ENCODE data around the gene ESRRB. TPM values are rescaled to one million over a fixed set of nuclear protein-coding genes. Genes with fewer than 3 reads are reported as not detected.

The ESRRB gene
- total and polyA plus RNA-seq, 7 donors: 0.17 to 9.9 (median 2.5) TPM

DNA sequence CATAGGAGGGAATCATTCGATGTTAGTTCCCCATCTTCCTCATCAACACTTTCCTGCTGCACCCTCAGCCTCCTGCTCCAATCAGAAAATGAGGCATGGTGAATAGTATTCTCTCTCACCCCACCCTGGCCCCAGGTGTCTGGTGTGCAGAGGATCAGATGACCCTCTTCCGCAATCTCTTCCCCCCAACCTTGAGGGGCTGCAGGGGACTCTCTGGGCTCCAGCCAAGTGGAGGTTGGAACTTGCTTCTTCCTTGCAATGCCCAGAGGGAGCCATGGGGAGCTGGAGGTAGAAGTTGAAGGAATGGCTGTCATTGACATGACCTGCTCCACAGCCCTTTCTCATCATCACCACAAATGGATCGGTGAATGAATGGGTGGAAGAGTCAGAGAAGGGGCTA, 20.2 kb upstream of the ESRRB start:
- Histone ChIP-seq H3K4me1 (no peaks in the 10 kb centered on the region), H3K27me3 (ENCODE audit: insufficient read depth in 3 of 3, low read length in 2 of 3) (no peaks in the 10 kb centered on the region), H3K4me3 (no peak overlapping the region), H3K27ac (no peak overlapping the region), H3K36me3 (ENCODE audit: insufficient read depth in 1 of 2, low read depth in 1 of 2) (no peaks in the 10 kb centered on the region), H3K9me3 (no peaks in the 10 kb centered on the region)
- no peak for TF ChIP-seq CTCF (IDR thresholded peaks at IDR 0.05)
- 79 to 92% (median 86%) methylated on average over 3 of the region's 3 CpGs for WGBS, 3 donors
- ATAC-seq: no peak
- intact Hi-C loops (cut with DNase I): loop anchor here in 1 of 2 donors (10.0 kb wide), 1 partner anchor 651 kb away; no protein-coding TSS in a partner anchor
- no peak for DNase-seq

GRCh38 chr14:76371066-76371465, 4.9 kb upstream of the ESRRB start:
- TF ChIP-seq CTCF (IDR thresholded peaks at IDR 0.05): no peak
- intact Hi-C loops (cut with DNase I): no loop called here
- DNase-seq (no peak), ATAC-seq (no peak)
- Histone ChIP-seq H3K9me3 (no peaks in the 10 kb centered on the region), H3K4me3 (no peak overlapping the region), H3K27me3 (ENCODE audit: insufficient read depth in 3 of 3, low read length in 2 of 3) (peaks cover 0 to 7% (median 5%) of the 10 kb centered on the region in 3 donors), H3K4me1 (no peaks in the 10 kb centered on the region), H3K27ac (no peak overlapping the region), H3K36me3 (ENCODE audit: insufficient read depth in 1 of 2, low read depth in 1 of 2) (no peaks in the 10 kb centered on the region)
- 87 to 91% (median 87%) methylated on average over 7 of the region's 7 CpGs for WGBS, 3 donors

- ATAC-seq: no peak
- no peak for DNase-seq
- no peaks in the 10 kb centered on the region for H3K36me3 ChIP-seq (ENCODE audit: insufficient read depth in 1 of 2, low read depth in 1 of 2)
- 58 to 68% (median 65%) methylated on average over 3 of the region's 3 CpGs for WGBS, 3 donors
- no peaks in the 10 kb centered on the region for H3K4me1 ChIP-seq
- no peak overlapping the region for H3K27ac ChIP-seq
- H3K4me3 ChIP-seq: no peak overlapping the region
- H3K27me3 ChIP-seq (ENCODE audit: insufficient read depth in 3 of 3, low read length in 2 of 3): peaks cover 0 to 28% (median 14%) of the 10 kb centered on the region in 3 donors
- intact Hi-C loops (cut with DNase I): no loop called here
- no peak for TF ChIP-seq CTCF (IDR thresholded peaks at IDR 0.05)
- no peaks in the 10 kb centered on the region for H3K9me3 ChIP-seq
These were observed 2.5 kb upstream of the ESRRB start for GRCh38 chr14:76373456-76373855.

DNA sequence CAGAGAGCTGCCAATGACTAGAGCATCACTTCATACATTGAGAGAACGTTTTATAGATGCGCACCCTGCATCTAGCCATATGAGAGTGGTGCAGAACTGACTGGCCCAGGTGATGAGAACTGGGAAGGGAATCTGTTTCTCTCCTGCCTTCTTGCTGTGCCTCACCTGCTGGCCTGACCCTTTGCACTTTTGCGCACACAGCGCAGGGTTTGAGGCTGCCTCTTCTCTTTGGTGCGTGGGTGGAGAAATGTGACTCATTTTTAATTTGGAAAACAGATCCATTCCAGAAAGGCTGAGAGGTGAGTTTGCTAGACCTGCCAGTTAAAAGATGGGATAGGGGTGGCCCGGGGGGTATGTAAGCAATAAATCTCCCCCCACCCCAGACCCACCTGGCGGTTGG, 453 bp upstream of the ESRRB start:
- intact Hi-C loops (cut with DNase I): no loop called here
- H3K4me1 ChIP-seq: no peaks in the 10 kb centered on the region
- 39 to 45% (median 44%) methylated on average over 7 of the region's 7 CpGs for WGBS, 3 donors
- TF ChIP-seq CTCF (IDR thresholded peaks at IDR 0.05): no peak
- H3K27ac ChIP-seq: no peak overlapping the region
- peaks cover 0 to 28% (median 17%) of the 10 kb centered on the region in 3 donors for H3K27me3 ChIP-seq (ENCODE audit: insufficient read depth in 3 of 3, low read length in 2 of 3)
- H3K4me3 ChIP-seq: no peak overlapping the region
- DNase-seq (no peak), ATAC-seq (no peak)
- H3K36me3 ChIP-seq (ENCODE audit: insufficient read depth in 1 of 2, low read depth in 1 of 2): no peaks in the 10 kb centered on the region
- H3K9me3 ChIP-seq: no peaks in the 10 kb centered on the region

GRCh38 chr14:76376409-76376877, 506 bp downstream of the ESRRB start:
- H3K27ac ChIP-seq: no peak overlapping the region
- ATAC-seq: no peak
- TF ChIP-seq CTCF (IDR thresholded peaks at IDR 0.05): no peak
- H3K36me3 ChIP-seq (ENCODE audit: insufficient read depth in 1 of 2, low read depth in 1 of 2): no peaks in the 10 kb centered on the region
- DNase-seq: no peak
- peaks cover 0 to 25% (median 17%) of the 10 kb centered on the region in 3 donors for H3K27me3 ChIP-seq (ENCODE audit: insufficient read depth in 3 of 3, low read length in 2 of 3)
- 3 to 8% (median 6%) methylated on average over 16 of the region's 16 CpGs for WGBS, 3 donors
- H3K4me1 ChIP-seq: no peaks in the 10 kb centered on the region
- H3K9me3 ChIP-seq: no peaks in the 10 kb centered on the region
- peak overlapping the region; percentile 53 for H3K4me3 ChIP-seq
- intact Hi-C loops (cut with DNase I): no loop called here
